HG03439 (cell line): ENCODE data around the gene AASDH.

Experiments
- ATAC-seq: cut with Tn5 transposase; IDR thresholded peaks from one replicate; pipeline ENCODE4 v1.9.1; 2021; ENCODE audit warnings: mild to moderate bottlenecking, moderate library complexity; ENCODE audit not compliant: unreplicated experiment

Gene AASDH, protein sequence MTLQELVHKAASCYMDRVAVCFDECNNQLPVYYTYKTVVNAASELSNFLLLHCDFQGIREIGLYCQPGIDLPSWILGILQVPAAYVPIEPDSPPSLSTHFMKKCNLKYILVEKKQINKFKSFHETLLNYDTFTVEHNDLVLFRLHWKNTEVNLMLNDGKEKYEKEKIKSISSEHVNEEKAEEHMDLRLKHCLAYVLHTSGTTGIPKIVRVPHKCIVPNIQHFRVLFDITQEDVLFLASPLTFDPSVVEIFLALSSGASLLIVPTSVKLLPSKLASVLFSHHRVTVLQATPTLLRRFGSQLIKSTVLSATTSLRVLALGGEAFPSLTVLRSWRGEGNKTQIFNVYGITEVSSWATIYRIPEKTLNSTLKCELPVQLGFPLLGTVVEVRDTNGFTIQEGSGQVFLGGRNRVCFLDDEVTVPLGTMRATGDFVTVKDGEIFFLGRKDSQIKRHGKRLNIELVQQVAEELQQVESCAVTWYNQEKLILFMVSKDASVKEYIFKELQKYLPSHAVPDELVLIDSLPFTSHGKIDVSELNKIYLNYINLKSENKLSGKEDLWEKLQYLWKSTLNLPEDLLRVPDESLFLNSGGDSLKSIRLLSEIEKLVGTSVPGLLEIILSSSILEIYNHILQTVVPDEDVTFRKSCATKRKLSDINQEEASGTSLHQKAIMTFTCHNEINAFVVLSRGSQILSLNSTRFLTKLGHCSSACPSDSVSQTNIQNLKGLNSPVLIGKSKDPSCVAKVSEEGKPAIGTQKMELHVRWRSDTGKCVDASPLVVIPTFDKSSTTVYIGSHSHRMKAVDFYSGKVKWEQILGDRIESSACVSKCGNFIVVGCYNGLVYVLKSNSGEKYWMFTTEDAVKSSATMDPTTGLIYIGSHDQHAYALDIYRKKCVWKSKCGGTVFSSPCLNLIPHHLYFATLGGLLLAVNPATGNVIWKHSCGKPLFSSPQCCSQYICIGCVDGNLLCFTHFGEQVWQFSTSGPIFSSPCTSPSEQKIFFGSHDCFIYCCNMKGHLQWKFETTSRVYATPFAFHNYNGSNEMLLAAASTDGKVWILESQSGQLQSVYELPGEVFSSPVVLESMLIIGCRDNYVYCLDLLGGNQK

DNA sequence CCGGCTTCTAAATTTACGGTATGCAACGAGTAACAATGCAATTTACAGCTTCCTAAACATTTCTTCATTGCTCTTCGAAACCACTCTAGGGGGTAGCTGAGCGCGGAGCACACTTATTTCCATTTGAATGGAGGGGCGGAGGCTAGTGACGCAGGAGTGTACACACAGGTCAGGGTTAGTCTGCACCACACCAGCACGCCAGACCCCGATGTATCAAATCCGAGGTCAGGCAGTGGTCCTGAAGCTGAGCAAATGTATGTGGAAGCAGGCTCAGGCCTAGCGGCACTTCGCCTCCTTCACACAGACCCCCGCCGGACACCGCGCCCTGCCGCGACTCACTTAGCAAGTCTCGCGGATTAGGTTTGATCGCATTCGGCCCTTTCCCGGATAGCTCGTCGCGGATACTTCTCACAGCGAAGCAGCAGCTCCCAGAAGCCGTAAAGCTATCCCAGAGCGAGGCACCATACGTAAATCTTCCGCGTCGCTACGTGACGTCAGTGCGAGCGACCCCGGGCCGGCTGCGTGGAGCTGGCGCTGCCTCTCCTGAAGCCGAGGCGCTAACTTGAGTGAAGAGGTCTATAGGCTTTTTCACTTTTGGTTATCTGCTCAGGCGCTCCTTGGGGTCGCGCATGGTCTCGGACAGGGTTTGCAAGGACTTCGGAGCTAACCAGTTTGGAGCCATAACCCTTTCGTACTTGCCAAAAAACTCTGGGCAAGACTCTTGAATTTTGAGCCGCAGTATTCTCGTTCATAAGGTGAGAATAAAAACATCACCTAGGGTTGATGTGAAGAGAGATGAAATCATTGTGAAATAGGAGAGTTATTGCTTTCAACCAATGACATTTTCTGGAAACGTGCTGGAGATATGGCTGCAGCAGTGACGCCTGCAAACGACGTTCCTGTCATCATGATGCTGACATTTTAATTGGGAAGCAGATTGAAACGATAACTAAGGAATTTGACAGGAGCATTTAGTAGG is at the start of gene AASDH:
TSS of gene AASDH (minus strand) at position 469 of the 979 bp plus-strand sequence. CDS start 3,192 bp downstream, outside the sequence.
- peak; percentile 94 for ATAC-seq

- ATAC-seq = peak; percentile 79
Measured at GRCh38 chr4:56435140-56435926, 48.0 kb upstream of the AASDH start, which contains the start of gene PPAT. Gene PPAT (minus strand): TSS chr4:56435615. CDS start chr4:56435477, 138 bp downstream.

DNA sequence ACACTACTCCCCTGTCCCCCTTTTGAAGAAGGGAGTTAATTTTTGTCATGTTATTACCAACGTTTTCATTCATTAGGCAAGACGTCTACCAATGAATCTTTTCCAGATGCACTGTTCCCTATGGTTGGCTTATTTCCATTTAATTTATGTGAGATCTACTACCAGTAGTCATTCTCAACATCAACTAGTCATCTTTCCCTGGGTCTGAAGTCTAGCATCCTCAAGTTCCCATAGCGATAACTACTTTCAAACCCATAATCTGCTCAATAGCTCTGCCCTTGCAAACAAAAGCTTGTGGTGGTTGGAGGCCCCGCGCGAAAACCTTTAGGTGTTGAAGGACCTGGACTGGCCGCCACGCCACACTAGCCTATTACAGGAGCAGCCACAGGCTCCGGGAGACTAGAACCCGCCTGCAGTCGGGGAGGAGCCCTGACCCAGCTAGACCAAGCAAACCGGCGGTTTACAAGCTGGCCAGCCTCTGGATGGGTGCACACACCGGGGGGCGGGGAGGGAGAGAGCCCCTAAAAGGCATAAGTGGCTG is 47.4 kb upstream of the AASDH start:
- peak; percentile 15 for ATAC-seq

GRCh38 chr4:56433280-56433679 is 46.0 kb upstream of the AASDH start:
- ATAC-seq = no peak

- no peak for ATAC-seq
Measured at GRCh38 chr4:56430203-56430602, 42.9 kb upstream of the AASDH start.

GRCh38 chr4:56427179-56427578 is 39.9 kb upstream of the AASDH start:
- ATAC-seq = no peak

- ATAC-seq = peak; percentile 90
Measured at GRCh38 chr4:56426273-56426672, 39.0 kb upstream of the AASDH start.

DNA sequence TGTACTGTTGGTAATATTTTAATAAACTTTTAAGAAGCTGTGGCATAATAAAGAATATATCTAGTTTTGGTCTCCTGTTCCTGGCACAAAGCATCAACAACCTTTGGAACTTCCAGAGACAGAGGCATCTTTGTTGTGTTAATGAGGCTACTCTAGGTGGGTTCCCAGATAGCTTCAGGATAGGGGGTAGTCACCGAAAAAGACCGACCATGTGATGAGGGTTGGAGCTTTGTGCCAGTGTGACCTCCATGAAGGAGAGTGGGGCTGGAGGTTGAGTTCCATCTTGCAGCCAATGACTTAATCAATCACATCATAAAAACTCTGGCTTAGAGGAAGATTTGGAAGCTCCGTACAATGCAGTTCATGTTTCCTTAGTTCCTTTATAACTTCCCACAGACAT is 38.2 kb upstream of the AASDH start:
- ATAC-seq = no peak

GRCh38 chr4:56424697-56425514 is 37.6 kb upstream of the AASDH start:
- no peak for ATAC-seq

GRCh38 chr4:56424176-56424575 is 36.9 kb upstream of the AASDH start:
- no peak for ATAC-seq

GRCh38 chr4:56417396-56417795 is 30.1 kb upstream of the AASDH start:
- ATAC-seq = no peak

DNA sequence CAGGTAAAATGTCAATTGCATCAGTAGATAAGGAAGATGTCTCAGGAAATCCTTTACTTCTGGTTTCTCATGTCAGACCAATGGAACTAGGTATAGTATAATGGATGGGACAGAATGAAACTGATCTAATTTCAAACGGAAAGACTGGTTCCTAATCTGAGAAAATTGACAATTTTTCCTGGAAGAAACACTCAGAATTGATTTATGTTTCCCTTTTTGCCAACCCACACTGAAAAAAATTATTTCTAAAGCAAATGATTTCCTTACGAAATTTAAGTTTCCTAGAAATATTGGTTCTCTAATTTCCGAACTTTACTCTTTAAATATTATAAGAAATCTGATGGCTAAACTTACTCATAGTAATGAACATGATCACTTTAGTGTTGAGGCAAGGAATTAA is 29.1 kb upstream of the AASDH start:
- no peak for ATAC-seq

DNA sequence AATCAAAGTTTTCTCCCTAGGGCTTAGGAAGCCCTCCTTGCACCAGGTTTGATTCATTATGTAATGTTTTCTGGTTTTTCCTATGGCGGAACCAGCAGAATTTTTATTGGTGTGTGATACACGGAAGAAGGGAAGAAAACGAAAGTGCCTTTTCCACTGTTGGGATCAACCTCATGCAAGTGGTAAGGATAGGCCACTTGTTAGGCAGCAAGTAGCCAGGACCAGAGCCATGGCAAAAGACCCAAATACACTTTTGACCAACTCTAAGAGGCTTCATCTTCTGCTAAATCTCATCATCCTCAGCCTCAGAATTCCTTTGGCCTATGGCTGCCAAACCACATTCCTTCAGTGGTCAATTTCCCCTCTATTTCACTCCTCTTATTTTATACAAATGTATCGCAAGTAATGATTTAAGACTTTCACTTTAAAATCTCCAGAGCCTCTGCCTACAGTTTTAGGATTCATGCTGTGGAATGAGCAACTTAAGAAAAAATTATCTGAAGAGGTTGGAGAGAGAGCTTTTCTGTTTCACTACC is 26.9 kb upstream of the AASDH start:
- no peak for ATAC-seq

- no peak for ATAC-seq
Measured at GRCh38 chr4:56410247-56411062, 23.2 kb upstream of the AASDH start.

DNA sequence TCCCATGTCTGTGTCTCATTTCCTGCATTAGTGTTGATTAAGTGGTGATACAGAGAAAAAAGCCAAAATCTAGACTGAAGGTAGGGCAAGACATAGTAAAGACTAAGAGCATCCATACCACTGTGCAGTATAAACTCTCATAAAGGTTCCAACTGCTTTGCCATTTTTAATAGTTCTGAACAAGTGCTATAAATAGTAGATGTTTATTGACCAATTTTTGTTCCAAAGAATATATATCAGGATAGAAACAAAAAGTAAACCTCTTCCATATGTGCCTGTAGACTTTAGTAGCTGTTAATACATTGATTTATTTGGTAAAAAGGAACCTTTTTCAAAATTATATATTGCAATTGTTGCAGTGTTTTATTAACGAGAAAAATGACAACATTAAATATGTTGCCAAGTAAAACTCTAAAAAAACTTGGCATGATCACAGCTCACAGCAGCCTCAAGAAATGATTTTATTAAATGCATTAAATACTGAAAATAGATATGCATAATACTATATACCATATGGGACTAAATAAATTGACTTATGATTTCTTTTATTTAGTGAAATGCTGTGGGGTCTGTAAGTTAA is 22.3 kb upstream of the AASDH start:
- ATAC-seq = no peak

DNA sequence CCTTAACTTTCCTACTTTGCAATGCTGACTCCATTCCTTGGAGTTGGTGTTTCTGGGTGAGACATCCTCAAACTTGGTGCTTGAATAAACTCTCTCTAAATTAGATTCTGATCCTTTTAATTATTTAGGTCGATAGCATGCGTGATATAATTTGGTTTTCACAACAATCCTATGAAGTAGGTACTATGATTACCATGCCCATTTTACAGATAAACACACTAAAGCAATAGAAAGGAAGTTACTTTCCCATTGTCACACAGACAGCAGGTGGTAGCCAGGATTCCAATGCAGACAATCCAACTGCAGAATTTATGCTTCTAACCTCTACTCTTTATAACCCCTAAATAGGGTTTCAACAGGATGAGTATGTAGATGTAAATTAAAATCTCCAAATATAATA is 21.7 kb upstream of the AASDH start:
- no peak for ATAC-seq

GRCh38 chr4:56406151-56406550 is 18.9 kb upstream of the AASDH start:
- no peak for ATAC-seq
